Vagina (tissue), 2 donors: Measurements from ENCODE around the gene CENPX. TPM values are rescaled to one million over a fixed set of nuclear protein-coding genes. Genes with fewer than 3 reads are reported as not detected.

Experiments
- DNase-seq, 2 donors: peaks; one replicate each; pipeline ENCODE4 v3.0.0-alpha.2; 2017; ENCODE audit errors: extremely low spot score in 2 of 2
- H3K27ac ChIP-seq: fragments of 200-600 bp; sonication (generic); one replicate; pipeline ENCODE4 v1.5.1; 2019
- H3K27me3 ChIP-seq: fragments of 200-600 bp; sonication (generic); one replicate; pipeline ENCODE4 v1.5.1; 2019
- H3K36me3 ChIP-seq, 2 donors: fragments of 200-600 bp; sonication (generic); one replicate each; pipeline ENCODE4 v1.5.1; 2017 to 2019
- H3K4me1 ChIP-seq: fragments of 200-600 bp; sonication (generic); one replicate; pipeline ENCODE4 v1.5.1; 2019
- H3K4me3 ChIP-seq, 2 donors: fragments of 200-600 bp; sonication (generic); 1 replicate in 1 of 2; 2 replicates in 1 of 2; pipeline ENCODE4 v1.5.1; 2016 to 2019
- H3K9me3 ChIP-seq: fragments of 200-600 bp; sonication (generic); one replicate; pipeline ENCODE4 v1.5.1; 2019
- POLR2A ChIP-seq, 2 donors: fragments of 450-650 bp; IDR thresholded peaks; one replicate each; pipeline ENCODE4 v1.6.1; 2017; ENCODE audit warnings: antibody characterized with exemption in 2 of 2, mild to moderate bottlenecking in 2 of 2, moderate library complexity in 2 of 2
- POLR2AphosphoS5 ChIP-seq, 2 donors: sonication (generic); formaldehyde crosslinking; IDR thresholded peaks; one replicate each; pipeline ENCODE4 v1.9.0; 2017; ENCODE audit warnings: antibody characterized with exemption in 2 of 2, mild to moderate bottlenecking in 2 of 2, low read depth in 1 of 2; ENCODE audit not compliant: insufficient read depth in 1 of 2
- intact Hi-C: fragments of 100-400 bp; cut with DNase I; formaldehyde crosslinking; loops from one replicate; pipeline ENCODE4 v1.15.1; 2023
- total RNA-seq: library from RNA; depleted of rRNA; stranded (reverse); fragments of >200 nt; gene quantifications from one replicate; pipeline ENCODE4 v1.2.3, GENCODE V29; 2016
- TF ChIP-seq, protein P1 (sequence below), 3 experiments: fragments of 450-650 bp in 2 of 3; fragments of 200-600 bp in 1 of 3; sonication (generic) in 1 of 3; IDR thresholded peaks; one replicate each; pipeline ENCODE4 v1.5.1; 2017 to 2019; ENCODE audit warnings: antibody characterized with exemption in 3 of 3, mild to moderate bottlenecking in 2 of 3, moderate library complexity in 2 of 3

The CENPX gene
- total RNA-seq, 1 donor from 2014 or later = 101 TPM

DNA sequence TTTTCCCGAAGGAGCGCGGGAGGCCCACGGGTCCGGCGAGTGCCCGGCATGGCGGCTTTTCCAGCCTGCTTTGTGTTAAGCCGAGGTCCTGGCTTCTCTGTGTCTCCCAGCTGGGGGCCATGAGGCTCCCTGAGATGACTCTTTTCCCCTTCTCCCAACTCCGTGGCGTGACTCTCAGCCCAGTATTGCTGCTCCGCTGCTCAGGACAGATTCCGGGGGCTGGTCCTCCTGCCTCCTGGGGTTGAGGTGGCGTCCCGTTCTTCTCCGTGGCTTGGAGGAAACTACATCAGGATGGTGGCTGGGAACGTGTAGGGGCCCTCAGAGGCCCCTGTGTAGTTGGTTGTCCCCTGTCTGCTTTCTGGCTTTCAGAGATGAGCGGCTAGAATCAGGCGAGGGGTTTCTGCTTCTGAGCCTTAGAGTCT, 30.0 kb upstream of the CENPX start:
- H3K27me3 ChIP-seq = no peaks in the 10 kb centered on the region
- no peaks in the 10 kb centered on the region for H3K9me3 ChIP-seq
- no peak for TF ChIP-seq POLR2A (IDR thresholded peaks at IDR 0.05)
- no peak for TF ChIP-seq POLR2AphosphoS5 (IDR thresholded peaks at IDR 0.05; ENCODE audit: insufficient read depth in 1 of 2, low read depth in 1 of 2)
- TF ChIP-seq, protein P1, sequence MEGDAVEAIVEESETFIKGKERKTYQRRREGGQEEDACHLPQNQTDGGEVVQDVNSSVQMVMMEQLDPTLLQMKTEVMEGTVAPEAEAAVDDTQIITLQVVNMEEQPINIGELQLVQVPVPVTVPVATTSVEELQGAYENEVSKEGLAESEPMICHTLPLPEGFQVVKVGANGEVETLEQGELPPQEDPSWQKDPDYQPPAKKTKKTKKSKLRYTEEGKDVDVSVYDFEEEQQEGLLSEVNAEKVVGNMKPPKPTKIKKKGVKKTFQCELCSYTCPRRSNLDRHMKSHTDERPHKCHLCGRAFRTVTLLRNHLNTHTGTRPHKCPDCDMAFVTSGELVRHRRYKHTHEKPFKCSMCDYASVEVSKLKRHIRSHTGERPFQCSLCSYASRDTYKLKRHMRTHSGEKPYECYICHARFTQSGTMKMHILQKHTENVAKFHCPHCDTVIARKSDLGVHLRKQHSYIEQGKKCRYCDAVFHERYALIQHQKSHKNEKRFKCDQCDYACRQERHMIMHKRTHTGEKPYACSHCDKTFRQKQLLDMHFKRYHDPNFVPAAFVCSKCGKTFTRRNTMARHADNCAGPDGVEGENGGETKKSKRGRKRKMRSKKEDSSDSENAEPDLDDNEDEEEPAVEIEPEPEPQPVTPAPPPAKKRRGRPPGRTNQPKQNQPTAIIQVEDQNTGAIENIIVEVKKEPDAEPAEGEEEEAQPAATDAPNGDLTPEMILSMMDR (IDR thresholded peaks at IDR 0.05) = no peak
- peak overlapping the region; percentile 38 for H3K27ac ChIP-seq
- intact Hi-C loops = no loop called here
- peak overlapping the region; percentile 72 to 97 for H3K4me3 ChIP-seq
- H3K4me1 ChIP-seq = peaks cover 39% of the 10 kb centered on the region
- H3K36me3 ChIP-seq = peaks cover 0 to 57% of the 10 kb centered on the region in 2 donors
- no peak for DNase-seq

DNA sequence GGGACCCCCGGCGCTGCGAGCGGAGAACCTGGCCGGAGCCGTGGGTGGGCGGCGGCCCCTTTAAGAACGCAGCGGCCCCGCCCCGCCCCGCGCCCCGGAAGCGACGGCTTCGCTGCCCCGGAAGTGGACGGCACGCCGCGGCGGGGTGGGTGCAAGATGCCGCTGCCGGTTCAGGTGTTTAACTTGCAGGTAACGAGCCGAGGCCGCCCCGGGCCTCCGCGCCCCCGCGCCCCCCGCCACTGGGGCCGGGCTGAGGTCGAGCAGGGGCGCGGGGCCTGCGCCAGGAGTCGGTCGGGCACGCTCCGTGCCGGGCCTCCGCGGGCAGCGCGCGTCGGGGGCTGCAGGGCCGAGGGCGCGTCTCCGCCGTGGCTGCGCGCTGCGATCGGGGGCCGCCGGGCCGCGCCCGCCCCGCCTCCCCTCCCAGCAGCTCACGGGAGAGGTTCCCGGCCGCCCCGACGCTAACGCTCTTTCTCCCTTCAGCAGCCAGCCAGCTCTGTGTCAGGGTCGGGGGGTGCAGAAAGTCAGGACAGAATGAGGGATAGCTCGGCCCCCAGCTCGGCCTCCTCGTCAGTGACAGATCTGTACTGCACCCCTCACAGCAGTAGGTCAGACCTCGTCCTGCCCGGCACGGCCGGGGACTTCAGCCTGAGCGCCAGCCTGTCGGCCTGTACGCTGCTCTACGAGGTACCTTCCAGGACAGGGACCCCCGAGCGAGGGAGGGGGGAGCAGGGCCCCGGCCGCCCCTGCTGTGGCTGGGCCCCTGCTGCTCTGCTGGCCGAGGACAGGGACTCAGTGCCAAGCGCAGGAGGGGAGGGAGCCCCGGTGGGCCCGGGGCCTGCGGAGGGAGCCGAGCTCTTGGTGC, 29.3 kb upstream of the CENPX start, which contains the start of the genes GPS1 and RFNG:
GPS1 (plus strand) TSS at position 123 of the 862 bp plus-strand sequence; CDS start at position 157, 34 bp downstream.
RFNG (minus strand) TSS at position 36 of the 862 bp plus-strand sequence. CDS start 45 bp downstream, outside the sequence.
- Histone ChIP-seq H3K4me3 (peak within 1 kb of the TSS; percentile 72 to 97), H3K27ac (peak within 1 kb of the TSS; percentile 74), H3K27me3 (no peaks in the 10 kb centered on the region), H3K36me3 (peaks cover 0 to 57% of the 10 kb centered on the region in 2 donors), H3K4me1 (peaks cover 39% of the 10 kb centered on the region), H3K9me3 (no peaks in the 10 kb centered on the region)
- no peak for DNase-seq
- no peak for TF ChIP-seq POLR2A (IDR thresholded peaks at IDR 0.05)
- TF ChIP-seq, protein P1 (IDR thresholded peaks at IDR 0.05) = no peak
- TF ChIP-seq POLR2AphosphoS5 (IDR thresholded peaks at IDR 0.05; ENCODE audit: insufficient read depth in 1 of 2, low read depth in 1 of 2) = no peak
- intact Hi-C loops = no loop called here

DNA sequence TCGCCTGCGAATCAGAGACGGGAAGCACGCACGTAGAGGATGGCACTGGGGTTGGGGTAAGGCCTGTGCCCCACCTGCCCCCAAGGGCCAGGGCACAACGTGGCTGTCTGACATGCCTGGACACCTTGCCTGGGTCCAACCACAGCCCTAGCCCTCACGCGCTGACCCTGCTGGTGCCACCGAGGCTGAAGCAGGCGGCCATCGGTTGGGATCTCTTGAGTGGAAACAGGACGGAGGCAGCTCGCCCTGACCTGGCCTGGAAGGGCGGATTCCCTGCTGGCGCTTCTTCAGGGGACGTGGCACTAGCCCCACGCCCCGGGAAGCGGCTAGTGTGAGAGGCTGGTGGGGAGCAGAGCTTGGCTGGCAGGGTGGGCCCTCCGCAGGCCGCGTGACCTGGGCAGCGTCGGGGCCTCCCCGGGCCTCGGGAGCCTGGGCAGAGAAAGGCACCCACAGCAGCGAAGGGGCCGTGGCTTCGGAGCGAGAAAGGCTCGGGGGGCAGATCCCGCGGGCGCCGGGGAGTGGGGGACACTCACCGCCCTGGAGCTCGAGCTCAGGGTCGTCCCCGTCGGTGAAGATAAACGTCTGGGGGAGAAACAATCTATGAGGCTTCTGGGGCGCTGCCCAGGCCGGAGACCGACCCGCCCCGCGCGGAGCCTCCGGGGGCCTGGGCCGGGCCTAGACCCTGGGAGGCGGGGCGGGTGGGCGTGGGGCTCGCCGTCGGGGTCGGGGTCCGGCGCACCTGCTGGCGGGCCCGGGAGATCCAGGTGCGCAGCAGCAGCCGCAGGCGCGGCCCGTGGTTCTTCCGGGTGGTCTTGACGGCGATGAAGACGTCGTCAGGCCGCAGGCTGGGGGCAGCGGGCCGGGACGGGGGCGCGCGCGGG, 28.3 kb upstream of the CENPX start:
- intact Hi-C loops = no loop called here
- H3K36me3 ChIP-seq = peaks cover 0 to 50% of the 10 kb centered on the region in 2 donors
- no peak for DNase-seq
- no peaks in the 10 kb centered on the region for H3K9me3 ChIP-seq
- H3K4me1 ChIP-seq = peaks cover 39% of the 10 kb centered on the region
- H3K4me3 ChIP-seq = peak overlapping the region; percentile 72 to 97
- TF ChIP-seq POLR2AphosphoS5 (IDR thresholded peaks at IDR 0.05; ENCODE audit: insufficient read depth in 1 of 2, low read depth in 1 of 2) (no peak), POLR2A (IDR thresholded peaks at IDR 0.05) (no peak)
- TF ChIP-seq, protein P1 (IDR thresholded peaks at IDR 0.05) = no peak
- H3K27ac ChIP-seq = peak overlapping the region; percentile 74
- no peaks in the 10 kb centered on the region for H3K27me3 ChIP-seq

DNA sequence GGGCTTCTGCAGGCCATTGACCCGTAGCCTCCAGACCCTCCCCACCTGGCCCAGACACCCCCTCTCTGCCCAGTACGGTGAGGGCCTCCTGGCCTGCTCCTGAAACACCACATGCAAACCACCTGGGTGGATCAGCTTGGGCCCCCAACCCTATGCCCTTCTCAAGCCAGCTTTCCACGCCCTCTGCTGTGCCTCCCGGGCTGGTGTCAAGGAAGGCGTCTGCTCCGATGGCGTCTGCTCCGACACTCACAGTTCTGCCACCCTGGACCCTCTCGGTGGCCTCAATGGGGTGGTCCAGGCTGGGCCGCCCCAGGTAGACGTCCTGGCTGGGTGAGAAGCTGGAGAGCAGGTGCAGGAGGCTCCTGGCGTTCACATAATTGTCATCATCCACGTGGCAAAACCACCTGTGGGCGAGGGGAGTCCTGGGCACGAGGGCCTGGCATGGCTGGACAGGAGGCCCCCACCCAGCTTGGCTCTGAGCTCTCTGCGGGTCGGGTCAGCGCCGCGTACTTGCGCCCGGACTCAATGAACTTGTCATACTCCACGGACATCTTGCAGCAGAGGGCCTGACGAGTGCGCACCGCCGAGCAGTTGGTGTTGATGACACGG, 27.6 kb upstream of the CENPX start:
- Histone ChIP-seq H3K9me3 (no peaks in the 10 kb centered on the region), H3K36me3 (peaks cover 0 to 43% of the 10 kb centered on the region in 2 donors), H3K4me1 (peaks cover 39% of the 10 kb centered on the region), H3K4me3 (peak overlapping the region; percentile 72 to 97), H3K27ac (no peak overlapping the region), H3K27me3 (no peaks in the 10 kb centered on the region)
- intact Hi-C loops = no loop called here
- TF ChIP-seq POLR2A (IDR thresholded peaks at IDR 0.05) = no peak
- TF ChIP-seq, protein P1 (IDR thresholded peaks at IDR 0.05) = no peak
- TF ChIP-seq POLR2AphosphoS5 (IDR thresholded peaks at IDR 0.05; ENCODE audit: insufficient read depth in 1 of 2, low read depth in 1 of 2) = no peak
- no peak for DNase-seq
